Stimulated activated CD4-positive, alpha-beta T cell treated with anti-CD3 and anti-CD28 coated beads, Interleukin-4, amount 100 ng/mL, for 4 hours (primary cell): ENCODE measurements around the gene ELAVL4.

Experiments
- DNase-seq, 2 experiments: peaks; one replicate each; pipeline ENCODE4 v3.0.0-alpha.2; 2020

Gene ELAVL4

GRCh38 chr1:50180367-50180766 is 71.6 kb downstream of the ELAVL4 start:
- no peak for DNase-seq

GRCh38 chr1:50181027-50181663 is 72.4 kb downstream of the ELAVL4 start:
- no peak for DNase-seq

GRCh38 chr1:50183378-50184133 is 74.8 kb downstream of the ELAVL4 start:
- DNase-seq = no peak

- DNase-seq = no peak
These were observed 80.6 kb downstream of the ELAVL4 start for GRCh38 chr1:50189369-50189768.

GRCh38 chr1:50193002-50193401 is 84.3 kb downstream of the ELAVL4 start:
- DNase-seq = no peak

GRCh38 chr1:50195205-50195604 is 86.5 kb downstream of the ELAVL4 start:
- no peak for DNase-seq

GRCh38 chr1:50196081-50196480 is 87.4 kb downstream of the ELAVL4 start:
- no peak for DNase-seq

GRCh38 chr1:50197216-50197615 is 88.5 kb downstream of the ELAVL4 start:
- DNase-seq = no peak

- no peak for DNase-seq
These were observed 99.6 kb downstream of the ELAVL4 start for GRCh38 chr1:50208315-50208714.

GRCh38 chr1:50208756-50209155 is 100.0 kb downstream of the ELAVL4 start:
- DNase-seq = no peak

- no peak for DNase-seq
These were observed 101.0 kb downstream of the ELAVL4 start for GRCh38 chr1:50209749-50210148.

- DNase-seq = no peak
These were observed 104.8 kb downstream of the ELAVL4 start for GRCh38 chr1:50213505-50213904.

- DNase-seq = no peak
These were observed 106.0 kb downstream of the ELAVL4 start for GRCh38 chr1:50214717-50215116.

GRCh38 chr1:50218344-50219120 is 109.8 kb downstream of the ELAVL4 start:
- no peak for DNase-seq

- no peak for DNase-seq
These were observed 120.2 kb downstream of the ELAVL4 start for GRCh38 chr1:50228871-50229384.

GRCh38 chr1:50231209-50231608 is 122.5 kb downstream of the ELAVL4 start:
- DNase-seq = no peak

- DNase-seq = no peak
These were observed 123.6 kb downstream of the ELAVL4 start for GRCh38 chr1:50232336-50232735.

GRCh38 chr1:50236656-50237055 is 127.9 kb downstream of the ELAVL4 start:
- DNase-seq = no peak

- no peak for DNase-seq
These were observed 128.3 kb downstream of the ELAVL4 start for GRCh38 chr1:50237056-50237455.

- DNase-seq = no peak
These were observed 135.2 kb downstream of the ELAVL4 start for GRCh38 chr1:50243939-50244338.

GRCh38 chr1:50246869-50247268 is 138.1 kb downstream of the ELAVL4 start:
- no peak for DNase-seq

- no peak for DNase-seq
These were observed 143.0 kb downstream of the ELAVL4 start for GRCh38 chr1:50251702-50252101.

- no peak for DNase-seq
These were observed 143.5 kb downstream of the ELAVL4 start for GRCh38 chr1:50252196-50252595.
